HEK293T (cell line): Measurements from ENCODE around the gene TMEM72.

Experiments used
- CTCF ChIA-PET: fragments of 350-600 bp; formaldehyde crosslinking; extraction: SDS; loops from one replicate; lab custom pipeline; 2021; ENCODE audit warnings: antibody characterized with exemption, inconsistent platforms; lab: Yijun Ruan, JAX
- POLR2A ChIA-PET: fragments of 350-600 bp; formaldehyde crosslinking; extraction: SDS; loops from one replicate; lab custom pipeline; 2020; ENCODE audit warnings: antibody characterized with exemption, inconsistent platforms; lab: Yijun Ruan, JAX
- DNase-seq: peaks from one replicate; pipeline ENCODE4 v3.0.0; 2012; ENCODE audit warnings: mixed read lengths; ENCODE audit errors: extremely low spot score
- ARNT ChIP-seq: fragments of 450-650 bp; IDR thresholded peaks from 2 replicates; pipeline ENCODE4 v1.6.1; 2017; ENCODE audit warnings: mild to moderate bottlenecking
- BHLHE40 ChIP-seq: fragments of 450-650 bp; IDR thresholded peaks from 2 replicates; pipeline ENCODE4 v1.6.1; 2016; ENCODE audit warnings: mild to moderate bottlenecking, moderate library complexity, borderline replicate concordance
- CTBP1 ChIP-seq: fragments of 450-650 bp; IDR thresholded peaks from 2 replicates; pipeline ENCODE4 v1.6.1; 2016; ENCODE audit warnings: borderline replicate concordance
- ELF4 ChIP-seq: fragments of 450-650 bp; IDR thresholded peaks from 2 replicates; pipeline ENCODE4 v1.6.1; 2017; ENCODE audit warnings: antibody characterized with exemption
- FOXA1 ChIP-seq: fragments of 450-650 bp; IDR thresholded peaks from 2 replicates; pipeline ENCODE4 v1.6.1; 2016; ENCODE audit warnings: mild to moderate bottlenecking
- FOXK2 ChIP-seq: fragments of 450-650 bp; IDR thresholded peaks from 2 replicates; pipeline ENCODE4 v1.6.1; 2016; ENCODE audit warnings: mild to moderate bottlenecking
- FOXM1 ChIP-seq: fragments of 450-650 bp; IDR thresholded peaks from 2 replicates; pipeline ENCODE4 v1.6.1; 2017; ENCODE audit warnings: mild to moderate bottlenecking, borderline replicate concordance
- HDGF ChIP-seq: fragments of 450-650 bp; IDR thresholded peaks from 2 replicates; pipeline ENCODE4 v1.6.1; 2017; ENCODE audit warnings: antibody characterized with exemption, borderline replicate concordance
- L3MBTL2 ChIP-seq: fragments of 450-650 bp; conservative IDR thresholded peaks from 2 replicates; pipeline ENCODE4 v1.6.1; 2016; ENCODE audit warnings: mild to moderate bottlenecking
- LEF1 ChIP-seq: fragments of 450-650 bp; IDR thresholded peaks from 2 replicates; pipeline ENCODE4 v1.6.1; 2017; ENCODE audit warnings: mild to moderate bottlenecking, borderline replicate concordance
- NFRKB ChIP-seq: fragments of 450-650 bp; IDR thresholded peaks from 2 replicates; pipeline ENCODE4 v1.6.1; 2016; ENCODE audit warnings: mild to moderate bottlenecking, moderate library complexity
- SP1 ChIP-seq: fragments of 450-650 bp; IDR thresholded peaks from 2 replicates; pipeline ENCODE4 v1.6.1; 2017
- SUZ12 ChIP-seq: fragments of 450-650 bp; IDR thresholded peaks from 2 replicates; pipeline ENCODE4 v1.6.1; 2016; ENCODE audit warnings: mild to moderate bottlenecking
- TARDBP ChIP-seq: fragments of 450-650 bp; IDR thresholded peaks from 2 replicates; pipeline ENCODE4 v1.6.1; 2016
- ZNF384 ChIP-seq: fragments of 450-650 bp; IDR thresholded peaks from 2 replicates; pipeline ENCODE4 v1.6.1; 2016
- TF ChIP-seq, protein P1 (sequence below): fragments of 450-650 bp; IDR thresholded peaks from 2 replicates; pipeline ENCODE4 v1.6.1; 2016

TMEM72 gene

DNA sequence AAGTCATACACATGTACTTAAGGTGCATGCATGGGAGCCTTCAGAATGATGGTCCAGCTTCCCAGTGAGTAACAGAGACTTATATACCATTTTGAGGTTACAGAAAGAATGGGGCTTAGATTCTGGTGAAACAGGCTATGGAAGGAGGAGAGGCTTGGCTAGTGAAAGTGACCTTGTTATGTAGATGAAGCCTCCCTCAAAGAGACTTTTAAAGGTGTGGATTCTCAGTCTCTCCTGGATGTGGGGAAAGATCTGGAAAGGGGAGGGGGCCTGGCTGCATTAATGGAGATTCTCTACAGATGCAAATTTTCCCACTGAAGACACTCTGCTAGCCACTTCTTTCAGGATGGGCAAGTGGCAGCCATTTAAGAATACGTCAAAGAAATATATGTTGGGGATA, 54.0 kb downstream of the TMEM72 start:
- ChIA-PET POLR2A (interaction anchor here (1.1 kb wide), 1 partner anchor 14 kb away, joined by 3 read pairs; the partner anchor contains the start of gene DEPP1), CTCF (interaction anchor here (1.2 kb wide), 1 partner anchor 33 kb away, joined by 6 read pairs; no protein-coding TSS in a partner anchor)
- TF ChIP-seq CTBP1 = no peak
- no peak for TF ChIP-seq L3MBTL2
- TF ChIP-seq, protein P1, sequence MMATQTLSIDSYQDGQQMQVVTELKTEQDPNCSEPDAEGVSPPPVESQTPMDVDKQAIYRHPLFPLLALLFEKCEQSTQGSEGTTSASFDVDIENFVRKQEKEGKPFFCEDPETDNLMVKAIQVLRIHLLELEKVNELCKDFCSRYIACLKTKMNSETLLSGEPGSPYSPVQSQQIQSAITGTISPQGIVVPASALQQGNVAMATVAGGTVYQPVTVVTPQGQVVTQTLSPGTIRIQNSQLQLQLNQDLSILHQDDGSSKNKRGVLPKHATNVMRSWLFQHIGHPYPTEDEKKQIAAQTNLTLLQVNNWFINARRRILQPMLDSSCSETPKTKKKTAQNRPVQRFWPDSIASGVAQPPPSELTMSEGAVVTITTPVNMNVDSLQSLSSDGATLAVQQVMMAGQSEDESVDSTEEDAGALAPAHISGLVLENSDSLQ = no peak
- no peak for TF ChIP-seq SP1
- no peak for TF ChIP-seq NFRKB
- no peak for TF ChIP-seq BHLHE40
- TF ChIP-seq HDGF = no peak
- no peak for TF ChIP-seq SUZ12
- no peak for TF ChIP-seq ELF4
- no peak for TF ChIP-seq ARNT
- no peak for TF ChIP-seq LEF1
- TF ChIP-seq FOXM1 = no peak
- TF ChIP-seq TARDBP = no peak
- TF ChIP-seq FOXA1 = no peak
- no peak for TF ChIP-seq ZNF384
- TF ChIP-seq FOXK2 = no peak
- no peak for DNase-seq

DNA sequence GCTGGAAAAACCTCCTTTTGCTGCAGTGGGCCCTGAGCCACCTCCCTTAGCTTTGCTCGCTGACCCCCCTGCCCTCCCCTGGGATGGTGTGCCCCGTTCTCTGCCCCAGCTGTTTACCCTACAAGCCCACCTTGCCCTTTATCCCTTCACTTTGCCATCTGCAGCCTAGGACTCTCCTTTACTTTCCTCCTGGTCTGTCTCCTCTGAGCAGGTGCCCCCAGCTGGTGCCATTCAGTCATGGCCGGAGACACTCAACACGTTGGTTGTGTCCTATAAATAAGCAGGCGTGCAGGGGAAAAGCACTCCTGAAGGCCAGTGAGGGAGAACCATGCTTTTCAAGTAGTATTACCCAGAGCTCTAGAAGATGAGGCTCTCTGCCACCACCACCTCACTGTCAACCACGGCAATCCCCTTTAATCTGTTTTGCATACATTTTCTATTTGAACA, 54.5 kb downstream of the TMEM72 start:
- no peak for DNase-seq
- ChIA-PET POLR2A (no interaction called here), CTCF (interaction anchor here (0.9 to 1.1 kb wide), 2 partner anchors 13 to 15 kb away, joined by 3 read pairs; partner anchors contain the start of gene DEPP1)
- no peak for TF ChIP-seq FOXM1

DNA sequence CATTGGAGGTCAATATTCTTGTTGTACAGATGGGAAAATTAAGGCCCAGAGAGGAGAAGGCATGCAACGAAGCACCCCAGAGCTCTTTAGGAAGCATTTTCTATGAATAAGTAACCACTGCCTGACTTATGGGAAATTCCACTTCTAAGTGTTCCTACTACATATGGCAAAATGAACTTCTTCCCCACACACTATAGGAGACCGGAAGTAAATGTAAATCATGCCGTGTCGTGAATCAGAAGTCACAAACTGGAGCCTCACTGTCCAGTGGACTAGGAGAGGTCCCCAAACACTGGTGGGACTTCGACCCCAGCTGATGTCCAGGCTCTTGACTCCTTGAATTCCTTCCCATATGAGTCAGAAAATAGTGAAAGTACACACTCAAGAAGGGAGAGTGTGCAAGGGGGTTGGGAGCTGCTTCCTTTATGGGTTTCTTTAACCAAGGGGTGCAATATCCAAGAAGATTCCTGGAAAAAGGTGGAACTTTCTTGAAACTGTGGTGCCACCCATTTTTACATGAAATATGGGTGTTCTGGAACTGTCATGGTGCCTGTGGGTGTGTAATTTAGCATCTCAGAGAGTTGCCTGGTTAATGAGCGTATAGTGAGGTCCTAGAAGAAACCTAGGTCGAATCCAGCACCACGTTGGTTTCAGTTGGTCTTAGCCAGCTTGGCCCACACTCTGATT, 55.1 kb downstream of the TMEM72 start:
- ChIA-PET POLR2A (no interaction called here), CTCF (interaction anchor here (0.6 to 1.1 kb wide), 3 partner anchors 10 to 16 kb away, joined by 3 read pairs; partner anchors contain the start of gene DEPP1)
- no peak for DNase-seq
- no peak for TF ChIP-seq ELF4
- no peak for TF ChIP-seq LEF1
- no peak for TF ChIP-seq SUZ12
- no peak for TF ChIP-seq ZNF384
- no peak for TF ChIP-seq HDGF
- no peak for TF ChIP-seq ARNT
- TF ChIP-seq, protein P1 = no peak
- TF ChIP-seq TARDBP = no peak
- no peak for TF ChIP-seq CTBP1
- TF ChIP-seq NFRKB = no peak
- no peak for TF ChIP-seq FOXK2
- TF ChIP-seq L3MBTL2 = no peak
- TF ChIP-seq SP1 = no peak
- TF ChIP-seq FOXA1 = no peak
- TF ChIP-seq FOXM1 = no peak

DNA sequence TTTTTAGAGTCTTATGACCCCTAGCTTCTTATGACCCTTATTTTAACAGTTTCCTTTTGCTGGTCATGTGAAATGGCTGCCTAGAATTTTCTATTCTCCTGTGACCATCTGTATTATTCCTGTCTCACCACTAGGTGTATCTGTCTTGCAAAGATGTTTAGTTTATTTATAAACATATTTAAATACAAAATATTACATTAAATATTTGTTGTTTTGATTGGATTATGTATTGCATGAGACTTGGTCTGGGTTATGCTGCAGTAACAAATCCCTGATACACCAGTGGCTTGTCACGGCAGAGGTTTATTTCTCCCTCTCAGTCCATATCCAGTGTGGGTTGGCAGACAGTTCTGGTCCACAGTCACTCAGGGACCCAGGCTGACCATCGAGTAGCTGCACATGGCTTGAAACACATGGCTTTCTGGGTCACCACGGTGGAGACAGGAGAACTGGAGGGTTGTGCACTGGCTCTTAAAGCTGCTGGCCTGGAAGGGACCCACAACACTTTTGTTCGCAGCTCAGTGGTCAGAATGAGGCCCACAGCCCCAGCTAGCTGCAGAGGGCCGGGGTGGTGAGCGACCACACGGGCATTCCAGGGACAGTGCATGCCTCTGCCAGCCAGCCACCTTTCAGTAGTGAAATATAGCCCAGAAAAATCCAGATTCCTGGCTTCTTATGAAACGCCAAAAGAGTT, 55.8 kb downstream of the TMEM72 start:
- TF ChIP-seq ARNT (no peak), ELF4 (no peak), BHLHE40 (no peak), L3MBTL2 (no peak), SP1 (no peak), SUZ12 (no peak), ZNF384 (no peak), NFRKB (no peak), FOXK2 (no peak), LEF1 (no peak), FOXA1 (no peak), TARDBP (no peak), CTBP1 (no peak), HDGF (no peak), FOXM1 (no peak)
- TF ChIP-seq, protein P1 = no peak
- POLR2A ChIA-PET = no interaction called here
- no peak for DNase-seq
- CTCF ChIA-PET = interaction anchor here (0.6 to 1.1 kb wide), 4 partner anchors 9 to 350 kb away, joined by 3 read pairs; partner anchors contain the start of gene DEPP1

DNA sequence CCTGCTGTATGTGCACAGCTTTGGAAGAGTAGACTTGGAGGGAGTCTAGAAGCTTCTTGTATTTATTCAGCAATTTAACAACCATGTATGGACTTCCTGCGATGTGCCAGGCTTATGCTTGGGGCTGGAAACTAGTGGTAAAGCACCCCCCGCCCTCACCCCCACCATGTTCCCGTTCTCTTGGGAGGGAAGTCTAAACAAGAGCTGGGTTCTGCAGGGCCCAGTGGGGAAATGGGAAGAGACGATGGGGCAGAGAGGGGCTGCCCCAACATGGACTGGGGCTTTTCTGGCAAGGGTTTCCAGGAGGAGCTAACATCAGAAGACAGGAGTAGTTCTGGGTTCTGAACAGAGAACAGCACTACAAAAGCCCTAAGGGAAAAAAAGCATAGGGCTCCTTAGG, 56.5 kb downstream of the TMEM72 start:
- POLR2A ChIA-PET = no interaction called here
- no peak for TF ChIP-seq LEF1
- TF ChIP-seq NFRKB = no peak
- TF ChIP-seq, protein P1 = no peak
- no peak for TF ChIP-seq HDGF
- TF ChIP-seq ARNT = no peak
- TF ChIP-seq BHLHE40 = no peak
- no peak for DNase-seq
- CTCF ChIA-PET = interaction anchor here (0.6 kb wide), 1 partner anchor 351 kb away, joined by 3 read pairs; no protein-coding TSS in a partner anchor
